Stimulated activated CD8-positive, alpha-beta memory T cell treated with anti-CD3 and anti-CD28 coated beads, Interleukin-4, amount 100 ng/mL, for 48 hours (primary cell): ENCODE results near the gene GALC.
A peak's percentile ranks its signal among the peaks of the same experiment; 100 is the strongest.

Experiments used
- DNase-seq: peaks from one replicate; pipeline ENCODE4 v3.0.0-alpha.2; 2020

The GALC gene

DNA sequence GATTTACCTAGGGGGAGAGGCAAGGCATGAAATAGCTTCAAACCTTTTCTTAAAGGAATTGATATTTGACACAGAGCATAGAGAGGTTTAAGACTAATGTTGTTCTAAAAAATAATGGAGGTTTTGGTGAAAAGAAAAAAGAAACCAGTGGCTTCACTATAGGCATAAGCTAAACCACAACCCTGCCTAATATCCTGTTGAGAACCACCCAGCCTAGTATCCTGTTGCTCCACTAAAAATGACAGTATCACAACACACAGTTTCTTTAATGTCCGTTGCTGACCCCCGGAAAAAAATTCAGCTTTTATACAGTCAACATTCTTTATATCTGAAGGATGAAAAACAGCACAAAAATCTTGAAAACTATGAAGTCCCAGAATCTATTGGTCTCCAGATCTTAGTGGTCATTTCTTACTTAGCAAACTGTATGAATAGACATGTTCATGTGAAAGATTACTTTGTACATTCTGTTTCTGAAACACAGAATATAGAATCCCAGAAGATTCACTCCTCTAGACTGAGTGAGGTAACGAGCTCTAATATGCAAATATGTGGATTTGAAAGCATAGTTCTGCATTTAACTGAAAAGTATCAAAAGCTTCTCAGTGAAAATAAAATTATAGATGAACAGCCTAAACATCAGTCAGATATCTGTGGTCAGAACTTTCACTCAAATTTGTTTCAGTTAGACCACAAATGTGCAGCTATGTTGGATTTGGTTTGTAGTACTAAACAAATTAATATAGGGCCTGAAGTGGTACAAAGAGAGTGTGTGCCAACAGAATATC lies 40.5 kb downstream of the GALC start:
- no peak for DNase-seq

DNA sequence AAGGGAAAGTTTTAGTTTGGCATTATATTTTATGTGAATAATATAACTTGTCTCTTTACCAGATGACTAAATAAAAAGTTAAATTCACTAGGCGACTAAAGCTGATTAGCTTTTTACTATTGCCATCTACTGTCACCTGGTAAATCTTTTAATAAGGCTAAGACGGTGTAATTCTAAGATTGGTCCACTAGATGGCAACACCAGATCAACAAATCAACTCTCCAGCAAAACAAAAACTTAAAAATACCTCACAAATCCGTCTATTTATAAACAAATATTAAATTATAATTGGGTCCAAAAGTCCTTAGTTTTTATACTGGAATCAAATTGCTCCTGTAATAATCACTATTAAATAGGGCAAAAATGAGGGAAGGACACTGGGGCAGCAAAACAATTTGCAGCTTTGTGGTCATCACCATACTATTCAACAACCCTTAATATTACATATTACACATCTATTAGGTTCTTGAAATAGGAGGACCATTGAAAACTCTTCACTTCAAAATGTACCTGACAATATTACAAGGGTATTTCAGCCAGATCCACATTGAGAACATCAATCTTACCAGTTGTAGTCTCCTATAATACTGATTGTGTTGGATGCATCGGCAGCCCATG lies 47.9 kb downstream of the GALC start:
- no peak for DNase-seq

DNA sequence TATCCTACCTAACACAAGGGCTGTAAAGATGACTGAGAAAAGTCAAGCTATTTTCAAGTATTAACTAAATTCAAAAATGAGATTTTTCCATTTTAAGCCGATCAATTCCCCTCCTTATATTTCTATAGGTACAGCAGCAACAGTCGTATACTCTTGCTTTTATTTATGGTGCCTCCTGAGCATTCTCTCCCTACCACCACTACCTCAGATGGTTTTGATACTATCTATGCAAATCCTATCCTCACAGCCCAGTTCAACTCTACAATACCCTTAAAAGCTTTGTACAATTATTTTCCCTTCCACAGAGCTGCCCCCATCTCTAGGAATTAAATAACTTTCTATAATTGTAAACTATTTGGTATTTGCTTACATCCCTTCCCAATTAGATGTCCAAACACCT lies 52.1 kb downstream of the GALC start:
- DNase-seq = no peak

DNA sequence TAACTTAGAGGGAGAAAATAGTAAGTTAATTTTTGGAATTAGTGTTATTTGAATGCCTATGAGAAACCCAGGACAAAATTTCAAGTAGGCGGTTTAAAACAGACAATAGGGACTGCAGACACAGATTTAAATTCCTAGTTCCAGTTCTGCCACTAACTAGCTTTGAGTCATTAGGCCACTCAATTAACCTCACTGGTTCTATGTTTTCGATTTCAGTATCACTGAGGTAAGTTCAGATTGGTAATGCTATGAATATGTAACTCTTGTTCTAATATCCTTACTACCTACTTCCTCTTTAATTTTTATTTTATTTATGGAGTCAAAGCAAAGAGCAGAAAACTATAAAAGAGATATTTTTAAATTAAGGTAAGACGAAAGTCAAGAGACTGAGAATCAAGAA lies 52.6 kb downstream of the GALC start:
- DNase-seq = no peak

DNA sequence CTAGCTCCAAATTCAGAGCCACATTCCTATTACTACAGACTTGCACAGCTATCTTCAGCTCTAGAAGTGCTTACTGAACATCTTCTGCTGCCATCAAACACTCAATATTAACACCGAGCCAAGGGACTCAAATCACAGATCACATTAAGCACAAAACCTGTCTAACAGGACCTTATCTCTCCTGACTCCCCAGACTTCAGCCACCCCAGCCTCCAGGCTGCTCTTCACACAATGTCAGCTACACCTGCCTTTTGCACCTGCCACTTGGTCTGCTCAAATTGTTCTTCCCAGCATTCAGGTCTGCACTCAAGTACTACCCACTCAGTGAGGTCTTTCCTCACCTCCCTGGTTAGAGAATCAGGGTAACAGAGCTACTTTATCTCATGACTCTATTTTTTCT lies 57.1 kb downstream of the GALC start:
- no peak for DNase-seq

DNA sequence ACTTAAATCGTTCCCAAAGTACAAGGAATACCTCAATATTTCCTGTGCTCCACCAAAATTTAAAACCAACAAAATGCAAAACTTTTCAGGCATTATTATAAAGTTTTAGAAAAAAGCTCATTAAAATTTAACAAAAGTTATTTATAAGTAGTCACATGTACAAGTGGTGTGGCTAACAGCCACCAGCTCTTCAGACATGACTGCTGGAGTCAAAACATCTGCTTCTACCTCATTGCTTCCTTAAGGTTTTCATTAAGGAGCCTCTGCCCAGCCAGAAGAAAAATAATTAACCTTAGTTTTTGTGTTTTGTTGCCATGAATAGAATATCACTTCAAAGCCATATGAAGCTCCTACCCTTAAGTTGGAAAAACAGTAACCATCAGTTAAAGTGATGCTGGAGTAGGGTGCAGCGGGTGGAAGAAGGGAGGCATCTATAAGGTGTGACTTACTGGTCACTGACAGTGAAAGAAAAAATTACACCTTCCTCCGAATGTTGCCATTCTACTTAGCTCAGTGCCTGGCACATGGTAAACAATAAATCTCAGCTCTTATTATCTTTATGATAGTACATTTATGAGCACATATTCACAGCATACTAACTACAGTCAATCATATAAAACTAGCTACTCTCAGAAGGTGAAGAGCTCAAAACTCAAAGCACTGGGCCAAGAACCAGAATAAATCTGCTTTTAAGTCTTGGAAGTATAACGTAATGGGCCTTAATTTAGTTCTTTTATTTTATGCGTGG lies 57.7 kb downstream of the GALC start:
- DNase-seq = no peak

DNA sequence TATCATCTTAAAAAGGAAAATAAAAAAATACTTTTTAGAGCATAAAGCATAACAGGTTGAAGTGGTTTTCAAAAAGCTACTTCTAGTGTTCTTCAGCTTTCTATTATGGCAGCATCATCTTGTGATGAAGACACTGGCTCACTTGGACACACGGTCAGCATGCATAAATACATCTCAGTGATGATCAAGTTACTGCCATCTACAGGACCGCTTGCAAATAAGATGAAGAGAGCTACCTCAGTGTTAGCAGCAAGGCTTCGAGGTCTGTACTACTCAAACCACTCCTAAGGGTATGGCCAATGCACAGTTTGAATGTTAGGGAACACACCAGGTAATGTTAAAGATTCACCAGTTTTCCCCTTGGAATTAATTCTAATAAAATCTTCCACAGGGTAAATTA lies 58.8 kb downstream of the GALC start:
- DNase-seq = no peak

DNA sequence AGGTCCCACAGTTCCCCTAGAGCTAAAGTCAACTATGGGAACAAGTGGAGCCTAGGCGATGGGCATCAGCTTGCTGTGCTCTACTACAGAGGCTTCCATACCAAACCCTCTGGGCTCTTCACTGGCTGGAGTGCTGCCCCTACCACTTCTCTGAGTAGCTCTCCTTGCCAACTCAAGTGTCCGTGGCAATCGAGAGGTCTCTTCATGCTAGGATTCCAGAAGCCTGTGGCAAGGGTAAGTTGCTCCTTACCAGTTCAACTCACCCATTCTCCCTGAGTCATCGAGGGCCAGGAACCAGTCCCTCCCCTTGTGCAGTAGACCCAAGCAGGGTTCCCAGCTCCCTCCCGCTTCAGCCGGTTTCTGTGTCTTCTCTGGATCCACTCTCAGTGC lies 76.1 kb downstream of the GALC start:
- no peak for DNase-seq

DNA sequence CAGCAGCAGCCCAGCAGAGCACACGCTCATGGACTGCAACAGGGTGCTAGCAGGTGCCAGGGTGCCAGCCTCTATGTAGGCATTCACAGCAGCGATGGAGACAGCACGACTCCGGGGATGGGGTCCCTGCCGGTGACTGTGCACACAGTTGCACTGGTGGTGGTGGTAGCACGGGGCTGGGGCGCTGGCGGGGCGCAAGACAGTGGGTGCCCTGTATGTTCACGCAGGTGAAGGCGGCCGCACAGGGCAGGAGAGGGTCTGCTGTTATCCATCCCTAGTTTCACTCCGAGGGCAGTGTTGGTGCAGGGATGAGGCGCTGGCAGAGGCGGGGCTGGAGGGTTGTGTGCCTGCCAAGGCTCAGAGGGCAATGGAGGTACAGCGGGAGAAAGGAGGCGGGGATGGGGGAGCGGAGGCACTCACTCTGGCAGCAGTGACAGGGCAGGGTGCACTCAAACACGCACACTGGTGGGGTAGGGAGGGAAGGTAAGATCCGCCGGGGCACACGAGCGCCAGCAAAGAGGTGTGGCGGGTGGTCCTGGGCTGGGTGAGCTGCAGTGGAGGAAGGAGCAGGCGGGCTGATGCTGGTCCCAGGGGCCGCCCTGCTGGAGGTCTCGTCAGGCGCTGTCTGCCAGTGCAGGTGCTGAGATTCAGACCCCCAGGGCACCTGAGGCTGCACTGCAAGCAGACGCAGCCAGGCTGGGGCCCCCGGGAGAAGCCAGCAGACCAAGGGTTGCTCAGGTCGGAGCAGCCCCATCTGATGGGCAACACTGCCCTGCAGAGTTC lies 76.7 kb downstream of the GALC start:
- DNase-seq = no peak

DNA sequence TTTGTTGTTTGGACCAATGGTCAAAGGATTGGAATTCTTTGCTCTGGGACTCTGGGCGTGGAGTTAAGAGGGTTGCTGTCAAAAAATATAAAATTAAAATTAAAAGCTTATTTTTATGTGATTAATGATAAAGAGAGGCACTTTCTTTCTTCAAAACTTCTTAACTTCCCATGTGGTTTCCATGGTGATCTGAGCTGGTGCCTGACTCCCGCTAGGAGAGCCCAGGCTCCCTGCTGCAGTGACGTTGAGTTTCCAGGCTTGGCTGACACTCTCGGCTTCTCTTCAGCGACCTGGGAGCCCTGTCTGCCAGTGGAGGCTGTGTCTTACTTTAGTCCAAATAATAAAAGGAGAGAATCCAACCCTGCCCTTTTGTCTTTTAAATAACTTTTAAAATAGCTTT lies 84.4 kb downstream of the GALC start:
- no peak for DNase-seq

DNA sequence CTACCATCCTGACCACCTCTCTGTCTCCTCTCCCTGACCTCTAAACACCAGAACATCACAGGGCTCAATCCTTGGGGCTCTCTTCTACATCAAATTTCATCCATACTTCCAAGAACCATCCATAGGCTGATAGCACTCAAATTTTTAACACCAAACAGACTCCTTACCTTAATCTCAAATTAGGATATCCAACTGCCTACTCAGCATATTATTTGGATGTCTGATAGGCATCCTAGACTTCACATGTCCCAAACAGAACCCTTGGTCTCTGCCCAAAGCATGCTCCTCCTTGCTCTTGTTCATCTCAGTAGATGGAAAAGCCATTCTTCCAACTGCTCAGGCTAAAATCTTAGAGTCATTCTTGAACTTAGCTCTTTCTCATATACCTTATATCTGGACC lies 91.3 kb downstream of the GALC start:
- DNase-seq = no peak

DNA sequence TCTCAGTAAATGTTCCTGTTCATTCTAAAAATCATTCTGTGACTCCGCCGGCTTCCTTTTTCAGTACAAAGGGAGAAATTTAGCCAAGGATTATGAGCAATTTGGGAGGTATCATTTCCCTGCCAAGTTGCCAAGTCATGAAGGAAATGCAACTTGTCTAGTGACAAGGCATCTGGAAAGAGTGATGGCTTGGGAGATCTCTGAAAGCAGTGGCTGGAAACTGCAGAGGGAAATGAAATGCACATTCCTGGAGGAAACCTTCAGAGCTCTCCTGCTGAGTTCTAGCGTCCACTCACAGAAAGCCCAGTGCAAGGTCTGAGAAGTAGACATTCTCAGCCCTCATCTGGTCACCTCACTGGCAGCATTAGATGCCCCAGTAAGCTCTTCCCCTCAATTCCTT lies 91.7 kb downstream of the GALC start:
- no peak for DNase-seq

DNA sequence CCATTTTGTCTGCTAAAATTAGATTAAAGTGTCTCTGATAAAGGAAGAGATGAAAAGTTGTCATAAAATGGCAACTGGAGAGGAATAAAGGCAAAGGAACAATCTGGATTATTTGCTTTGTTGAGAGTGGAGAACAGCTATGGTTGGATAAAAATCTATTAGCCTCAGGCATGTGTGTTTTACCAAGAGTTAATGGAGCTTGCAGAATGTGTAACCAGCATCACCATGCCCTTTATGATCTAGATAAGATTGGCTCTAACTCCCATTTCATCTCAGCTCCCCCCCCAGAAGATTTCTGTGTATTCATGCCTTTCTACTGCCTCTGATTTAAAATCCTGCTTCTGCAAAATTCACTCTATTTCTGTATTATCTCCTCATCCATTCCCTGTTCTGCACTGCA lies 93.8 kb downstream of the GALC start:
- no peak for DNase-seq

DNA sequence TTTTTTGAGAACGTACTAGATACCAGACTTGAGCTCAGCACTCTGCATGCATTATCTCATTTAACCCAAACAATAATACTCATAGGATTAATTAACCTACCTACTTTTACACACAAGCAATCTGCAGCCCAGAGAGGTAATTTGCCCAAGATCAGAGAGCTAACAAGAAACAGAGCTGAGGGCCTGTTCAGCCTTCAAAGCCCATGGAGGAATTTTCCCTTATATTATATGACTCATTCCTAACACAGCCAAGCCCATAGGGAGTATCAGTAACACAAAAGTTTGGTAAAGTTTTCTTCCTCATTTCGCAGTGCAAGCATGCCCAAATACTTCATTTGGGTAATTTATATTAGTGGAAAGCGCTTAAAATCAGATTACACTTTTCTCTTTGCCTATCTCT lies 94.7 kb downstream of the GALC start:
- DNase-seq = no peak

DNA sequence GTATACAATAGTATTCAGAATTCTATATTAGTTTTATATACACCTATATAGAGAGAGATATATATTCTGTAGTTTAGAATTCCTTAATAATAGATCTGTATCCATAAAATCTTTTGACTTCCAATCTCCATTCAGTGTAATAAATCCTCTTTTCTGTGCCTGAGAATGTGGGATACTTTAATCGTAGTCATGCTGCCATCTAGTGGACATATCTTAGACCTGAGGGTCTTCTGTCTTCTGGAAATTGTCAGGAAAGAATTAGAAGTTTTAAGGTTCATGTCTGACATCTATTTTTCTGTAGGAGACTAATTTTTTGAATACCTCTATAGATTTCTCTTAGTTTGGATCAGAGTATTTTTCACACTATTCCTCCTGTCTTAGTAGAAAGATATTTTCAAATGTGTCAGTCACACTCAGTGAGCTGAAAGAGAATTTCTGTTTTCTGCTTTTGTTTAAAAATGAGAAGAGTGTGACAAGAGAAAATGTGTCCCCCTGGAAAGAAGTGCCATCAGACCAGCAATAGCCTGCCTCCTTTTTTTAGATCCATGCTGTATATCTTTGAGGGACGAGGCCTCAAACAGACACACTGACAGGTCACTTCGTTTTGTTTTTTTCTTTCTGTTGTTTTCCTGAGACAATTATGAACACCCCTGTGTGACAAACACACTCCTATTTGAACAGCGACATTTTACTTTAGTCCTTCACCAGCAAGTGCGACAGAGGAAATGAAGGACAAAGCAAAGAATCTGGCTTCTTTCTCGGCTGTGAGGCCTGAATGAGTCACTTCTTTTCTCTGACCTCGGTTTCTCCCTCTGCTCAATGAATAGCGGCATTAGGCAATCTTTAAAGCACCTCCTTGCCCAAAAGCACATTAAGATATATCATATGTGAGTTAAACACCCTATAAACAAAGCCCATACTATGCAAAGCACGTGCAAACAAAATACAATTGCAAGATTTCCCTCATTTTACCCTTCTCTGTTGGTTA lies 96.3 kb downstream of the GALC start:
- DNase-seq = no peak

DNA sequence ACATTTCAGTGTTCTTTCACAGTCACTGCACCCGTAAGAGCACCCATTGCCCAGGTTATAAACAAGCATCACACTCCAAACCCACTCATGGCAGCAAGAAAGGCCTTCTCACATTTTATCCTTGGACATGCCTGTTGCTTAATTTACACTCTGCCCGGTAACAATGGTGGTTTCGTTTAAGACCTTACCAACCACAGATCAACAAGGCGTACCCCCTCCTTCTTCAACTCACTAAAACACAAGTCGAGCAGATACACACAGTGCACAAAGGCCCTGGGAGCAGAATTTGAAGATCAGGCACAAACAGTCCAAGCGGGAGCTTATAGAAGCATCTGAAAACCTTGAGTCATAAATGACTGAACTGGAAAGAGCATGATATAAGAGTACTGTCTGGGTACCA lies 98.1 kb downstream of the GALC start:
- no peak for DNase-seq

DNA sequence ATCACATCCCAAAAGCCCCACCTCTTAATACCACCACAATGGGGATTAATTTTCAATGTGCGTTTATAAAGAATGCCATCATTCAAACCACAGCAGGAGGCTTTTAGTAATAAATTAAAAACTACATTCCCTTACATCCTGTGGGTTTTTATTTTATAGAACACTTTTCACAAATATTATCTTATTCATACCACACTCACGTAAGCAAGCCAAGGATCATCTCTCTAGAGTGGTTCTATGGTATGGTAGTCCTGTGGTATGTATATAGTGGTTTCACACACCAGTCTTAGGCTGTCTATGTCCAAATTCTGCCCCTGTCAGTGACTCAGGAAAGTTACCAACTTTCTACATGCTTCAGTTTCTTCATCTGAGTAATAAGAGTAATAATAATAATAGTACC lies 100.2 kb downstream of the GALC start:
- no peak for DNase-seq

DNA sequence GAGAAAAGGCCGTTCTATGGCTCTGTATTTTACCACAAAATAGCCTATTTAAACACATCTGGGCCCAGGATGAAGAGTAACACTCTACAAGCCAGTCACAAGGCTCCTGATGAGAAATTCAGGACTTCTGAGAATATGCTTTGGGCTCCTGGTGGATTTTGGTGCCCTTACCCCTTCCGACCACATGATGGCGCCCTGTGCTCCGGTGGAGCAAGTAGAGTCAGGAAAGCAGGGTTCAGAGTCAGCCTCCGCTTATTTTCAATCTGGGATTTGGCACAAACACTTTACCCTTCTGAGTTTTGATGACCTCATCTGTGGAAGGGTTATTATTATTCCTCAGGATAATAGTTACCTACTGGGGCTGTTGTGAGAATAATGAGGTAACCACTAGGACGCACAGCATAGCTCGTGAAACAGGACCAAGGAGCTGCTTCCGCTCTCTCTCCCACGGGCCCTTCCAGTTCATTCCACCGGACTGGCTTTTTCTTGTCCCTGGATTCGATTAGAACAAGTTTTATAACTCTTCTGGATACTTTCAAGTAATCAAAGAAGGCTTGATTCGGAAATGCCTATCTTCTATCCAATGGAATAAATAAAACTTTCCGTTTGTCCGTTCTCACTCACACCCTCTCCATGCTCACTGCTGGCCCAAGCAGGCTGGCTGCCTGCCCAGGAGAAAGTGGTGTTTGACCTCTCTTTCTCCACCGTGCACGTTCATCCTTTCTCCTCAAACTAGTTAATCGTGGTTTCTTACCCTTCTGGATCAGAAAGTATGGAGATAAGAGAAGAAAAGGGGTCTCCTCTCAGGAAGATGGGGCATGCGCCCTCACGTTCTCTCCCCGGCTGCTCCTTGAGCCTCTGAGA lies 104.6 kb downstream of the GALC start:
- peak; percentile 65 for DNase-seq

DNA sequence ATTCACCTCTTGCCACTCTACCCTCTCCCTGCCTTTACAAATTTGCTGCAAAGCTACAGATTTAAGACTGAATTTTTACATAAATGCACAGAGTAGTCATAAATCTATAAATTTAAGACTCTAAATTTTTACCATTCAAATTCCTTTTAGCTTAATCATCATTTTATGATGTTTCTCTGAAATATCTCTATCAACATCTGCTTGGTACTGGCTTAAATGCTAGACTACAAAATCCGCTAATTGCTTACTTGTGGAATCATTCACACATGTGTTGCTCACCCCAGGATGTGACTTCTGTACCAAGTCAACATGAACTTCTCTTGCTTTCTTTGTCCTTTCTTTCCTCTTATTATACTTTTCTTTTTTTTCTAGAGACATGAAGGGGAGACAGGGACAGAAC lies 109.2 kb downstream of the GALC start:
- no peak for DNase-seq
